Liver (tissue), 9 donors: ENCODE results near the gene LMX1B. TPM values are rescaled to one million over a fixed set of nuclear protein-coding genes. Genes with fewer than 3 reads are reported as not detected.

Source experiments
- DNase-seq: peaks from one replicate; pipeline ENCODE4 v3.0.0-alpha.2; 2017; ENCODE audit warnings: low spot score
- H3K27ac ChIP-seq, 2 donors: one replicate each; pipeline ENCODE4 v1.7.0; 2013; ENCODE audit warnings: inconsistent platforms in 2 of 2, low read length in 2 of 2, control low read depth in 1 of 2, low read depth in 1 of 2, mild to moderate bottlenecking in 1 of 2
- H3K27me3 ChIP-seq, 4 donors: one replicate each; pipeline versions ENCODE4 v1.6.1 to v1.7.0; 2013; ENCODE audit warnings: low read length in 3 of 4, inconsistent platforms in 1 of 4, mild to moderate bottlenecking in 1 of 4, moderate library complexity in 1 of 4; ENCODE audit not compliant: control insufficient read depth in 4 of 4, insufficient read depth in 4 of 4
- H3K36me3 ChIP-seq, 4 donors: one replicate each; pipeline versions ENCODE4 v1.6.1 to v1.7.0; 2013; ENCODE audit warnings: low read length in 3 of 4, mild to moderate bottlenecking in 3 of 4, low read depth in 1 of 4, moderate library complexity in 1 of 4; ENCODE audit not compliant: control insufficient read depth in 4 of 4, insufficient read depth in 3 of 4
- H3K4me1 ChIP-seq, 4 donors: one replicate each; pipeline versions ENCODE4 v1.6.1 to v1.7.0; 2013; ENCODE audit warnings: low read length in 3 of 4, mild to moderate bottlenecking in 3 of 4, moderate library complexity in 1 of 4; ENCODE audit not compliant: control insufficient read depth in 4 of 4, insufficient read depth in 4 of 4
- H3K4me3 ChIP-seq, 3 donors: one replicate each; pipeline versions ENCODE4 v1.6.1 to v1.7.0; 2013; ENCODE audit warnings: low read length in 3 of 3, control low read depth in 1 of 3, low read depth in 1 of 3, mild to moderate bottlenecking in 1 of 3
- H3K9ac ChIP-seq, 2 donors: one replicate each; pipeline ENCODE4 v1.7.0; 2013; ENCODE audit warnings: low read length in 2 of 2, mild to moderate bottlenecking in 2 of 2, moderate library complexity in 2 of 2, control low read depth in 1 of 2, low read depth in 1 of 2
- H3K9me3 ChIP-seq, 4 donors: one replicate each; pipeline versions ENCODE4 v1.6.1 to v1.7.0; 2013; ENCODE audit warnings: low read length in 3 of 4; ENCODE audit not compliant: control insufficient read depth in 4 of 4
- EGR1 ChIP-seq, 2 donors: IDR thresholded peaks; 2 replicates each; pipeline ENCODE4 v1.6.1; 2016 to 2018; ENCODE audit warnings: antibody characterized with exemption in 2 of 2, low read depth in 2 of 2
- FOXA1 ChIP-seq: IDR thresholded peaks from 2 replicates; pipeline ENCODE4 v1.6.1; 2016; ENCODE audit warnings: antibody characterized with exemption
- FOXA2 ChIP-seq: IDR thresholded peaks from 2 replicates; pipeline ENCODE4 v1.6.1; 2016; ENCODE audit warnings: antibody characterized with exemption
- GABPA ChIP-seq, 2 donors: IDR thresholded peaks in 1 of 2; conservative IDR thresholded peaks in 1 of 2; 2 replicates each; pipeline ENCODE4 v1.6.1; 2016; ENCODE audit warnings: antibody characterized with exemption in 2 of 2, mild to moderate bottlenecking in 1 of 2, moderate library complexity in 1 of 2
- HNF4A ChIP-seq, 2 donors: conservative IDR thresholded peaks; 2 replicates each; pipeline ENCODE4 v1.6.1; 2016; ENCODE audit warnings: antibody characterized with exemption in 2 of 2, mild to moderate bottlenecking in 2 of 2
- HNF4G ChIP-seq: IDR thresholded peaks from 2 replicates; pipeline ENCODE4 v1.6.1; 2016; ENCODE audit warnings: antibody characterized with exemption
- JUND ChIP-seq, 2 donors: IDR thresholded peaks; 2 replicates each; pipeline ENCODE4 v1.6.1; 2016; ENCODE audit warnings: antibody characterized with exemption in 2 of 2
- NR2F2 ChIP-seq: IDR thresholded peaks from 2 replicates; pipeline ENCODE4 v1.6.1; 2016; ENCODE audit warnings: antibody characterized with exemption
- RAD21 ChIP-seq, 2 donors: IDR thresholded peaks; 2 replicates each; pipeline ENCODE4 v1.6.1; 2016; ENCODE audit warnings: antibody characterized with exemption in 2 of 2, mild to moderate bottlenecking in 2 of 2
- RXRA ChIP-seq, 2 donors: IDR thresholded peaks; 2 replicates each; pipeline ENCODE4 v1.6.1; 2017 to 2018; ENCODE audit warnings: antibody characterized with exemption in 2 of 2, mild to moderate bottlenecking in 1 of 2
- SP1 ChIP-seq: IDR thresholded peaks from 2 replicates; pipeline ENCODE4 v1.6.1; 2018; ENCODE audit warnings: antibody characterized with exemption, mild to moderate bottlenecking
- TAF1 ChIP-seq: conservative IDR thresholded peaks from 2 replicates; pipeline ENCODE4 v1.6.1; 2016; ENCODE audit warnings: antibody characterized with exemption, mild to moderate bottlenecking
- YY1 ChIP-seq: IDR thresholded peaks from 2 replicates; pipeline ENCODE4 v1.6.1; 2016; ENCODE audit warnings: antibody characterized with exemption, mild to moderate bottlenecking
- WGBS: extraction: QIAGEN DNeasy Blood & Tissue Kit; methylation state at CpG from one replicate; pipeline ENCODE4 v1.1.7; 2013; 5-methylcytosine and 5-hydroxymethylcytosine counted together
- polyA plus RNA-seq, 2 donors: library from polyadenylated mRNA; stranded (reverse) in 1 of 2; unstranded in 1 of 2; fragments of 200-250 nt in 1 of 2; fragments of >200 nt in 1 of 2; fragmentation: Nextera tagmentation in 1 of 2; extraction: Ambion mirVana in 1 of 2; gene quantifications; one replicate each; pipeline versions ENCODE4 v1.2.1 to v1.2.3, GENCODE V29; 2013 to 2015
- total RNA-seq, 2 donors: library from RNA; depleted of rRNA; stranded (reverse); fragments of >200 nt; gene quantifications; one replicate each; pipeline ENCODE4 v1.2.3, GENCODE V29; 2014
- TF ChIP-seq, protein P1 (sequence below): IDR thresholded peaks from 2 replicates; pipeline ENCODE4 v1.6.1; 2016; ENCODE audit warnings: antibody characterized with exemption, mild to moderate bottlenecking
- TF ChIP-seq, protein P2 (sequence below): IDR thresholded peaks from 2 replicates; pipeline ENCODE4 v1.6.1; 2016; ENCODE audit warnings: antibody characterized with exemption
- TF ChIP-seq, protein P3 (sequence below): IDR thresholded peaks from 2 replicates; pipeline ENCODE4 v1.6.1; 2016; ENCODE audit warnings: antibody characterized with exemption
- TF ChIP-seq, protein P4 (sequence below): fragments of 150-350 bp; IDR thresholded peaks from 2 replicates; pipeline ENCODE4 v1.5.1; 2017; ENCODE audit warnings: improper control_type of control experiment, low read depth, low read length; ENCODE audit not compliant: missing input control
- TF ChIP-seq, protein P5 (sequence below): IDR thresholded peaks from 2 replicates; pipeline ENCODE4 v1.6.1; 2016; ENCODE audit warnings: antibody characterized with exemption
- donor health status: healthy.
- donor health status: healthy.
- donor health status: healthy.
- donor health status: healthy.
- donor health status: healthy.

The LMX1B gene
- total and polyA plus RNA-seq, 4 donors = not detected

DNA sequence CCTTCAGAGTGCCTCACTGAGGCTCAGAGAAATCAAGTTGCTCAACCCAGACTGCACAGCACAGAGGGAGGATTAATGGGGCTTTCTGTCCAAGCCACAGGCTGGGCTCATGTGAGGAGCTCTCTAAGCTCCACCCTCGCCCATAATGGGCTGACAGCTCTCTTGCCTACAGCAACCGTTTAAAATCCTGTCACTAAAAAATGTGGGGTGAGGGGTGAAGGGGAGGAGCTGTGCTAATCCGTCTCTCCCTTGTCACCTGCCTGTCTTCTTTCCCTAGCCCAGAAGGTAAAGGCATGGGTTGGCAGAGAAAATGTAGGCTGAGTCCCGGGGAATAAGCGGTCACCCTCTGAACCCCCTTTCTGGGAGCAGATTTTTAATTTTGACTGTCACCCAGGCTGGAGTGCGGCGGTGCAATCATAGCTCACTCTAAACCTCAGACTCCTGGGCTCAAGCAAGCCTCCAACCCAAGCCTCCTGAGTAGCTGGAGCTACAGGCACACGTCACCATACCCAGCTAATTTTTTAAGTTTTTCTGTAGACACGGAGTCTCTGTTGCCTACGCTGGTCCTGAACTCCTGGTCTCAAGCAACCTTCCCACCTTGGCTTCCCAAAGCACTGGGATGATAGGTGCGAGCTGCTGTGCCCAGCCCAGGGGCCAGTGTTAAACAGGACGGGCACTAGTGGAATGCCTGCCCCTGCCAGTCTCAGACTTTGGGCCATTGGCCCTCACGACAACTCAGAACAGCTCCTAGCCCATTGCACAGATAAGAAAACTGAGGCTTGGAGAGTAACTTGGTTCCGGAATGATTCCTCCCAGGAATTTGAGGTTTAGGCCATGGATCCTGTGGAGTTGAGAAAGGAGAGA, 89.5 kb downstream of the LMX1B start:
- Histone ChIP-seq H3K27ac (no peak overlapping the region), H3K4me1 (peaks cover 3 to 4% (median 4%) of the 10 kb centered on the region in 4 donors), H3K4me3 (no peak overlapping the region), H3K36me3 (no peaks in the 10 kb centered on the region), H3K9me3 (no peaks in the 10 kb centered on the region), H3K9ac (no peak overlapping the region), H3K27me3 (peaks cover 0 to 16% (median 3%) of the 10 kb centered on the region in 4 donors)
- 62% methylated on average over 14 of the region's 14 CpGs for whole genome bisulfite sequencing
- TF ChIP-seq SP1 (no peak), FOXA2 (no peak), EGR1 (IDR thresholded peaks at IDR 0.05; ENCODE audit: low read depth in 2 of 2) (no peak)
- TF ChIP-seq, protein P1, sequence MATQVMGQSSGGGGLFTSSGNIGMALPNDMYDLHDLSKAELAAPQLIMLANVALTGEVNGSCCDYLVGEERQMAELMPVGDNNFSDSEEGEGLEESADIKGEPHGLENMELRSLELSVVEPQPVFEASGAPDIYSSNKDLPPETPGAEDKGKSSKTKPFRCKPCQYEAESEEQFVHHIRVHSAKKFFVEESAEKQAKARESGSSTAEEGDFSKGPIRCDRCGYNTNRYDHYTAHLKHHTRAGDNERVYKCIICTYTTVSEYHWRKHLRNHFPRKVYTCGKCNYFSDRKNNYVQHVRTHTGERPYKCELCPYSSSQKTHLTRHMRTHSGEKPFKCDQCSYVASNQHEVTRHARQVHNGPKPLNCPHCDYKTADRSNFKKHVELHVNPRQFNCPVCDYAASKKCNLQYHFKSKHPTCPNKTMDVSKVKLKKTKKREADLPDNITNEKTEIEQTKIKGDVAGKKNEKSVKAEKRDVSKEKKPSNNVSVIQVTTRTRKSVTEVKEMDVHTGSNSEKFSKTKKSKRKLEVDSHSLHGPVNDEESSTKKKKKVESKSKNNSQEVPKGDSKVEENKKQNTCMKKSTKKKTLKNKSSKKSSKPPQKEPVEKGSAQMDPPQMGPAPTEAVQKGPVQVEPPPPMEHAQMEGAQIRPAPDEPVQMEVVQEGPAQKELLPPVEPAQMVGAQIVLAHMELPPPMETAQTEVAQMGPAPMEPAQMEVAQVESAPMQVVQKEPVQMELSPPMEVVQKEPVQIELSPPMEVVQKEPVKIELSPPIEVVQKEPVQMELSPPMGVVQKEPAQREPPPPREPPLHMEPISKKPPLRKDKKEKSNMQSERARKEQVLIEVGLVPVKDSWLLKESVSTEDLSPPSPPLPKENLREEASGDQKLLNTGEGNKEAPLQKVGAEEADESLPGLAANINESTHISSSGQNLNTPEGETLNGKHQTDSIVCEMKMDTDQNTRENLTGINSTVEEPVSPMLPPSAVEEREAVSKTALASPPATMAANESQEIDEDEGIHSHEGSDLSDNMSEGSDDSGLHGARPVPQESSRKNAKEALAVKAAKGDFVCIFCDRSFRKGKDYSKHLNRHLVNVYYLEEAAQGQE = no peak
- no peak for DNase-seq

DNA sequence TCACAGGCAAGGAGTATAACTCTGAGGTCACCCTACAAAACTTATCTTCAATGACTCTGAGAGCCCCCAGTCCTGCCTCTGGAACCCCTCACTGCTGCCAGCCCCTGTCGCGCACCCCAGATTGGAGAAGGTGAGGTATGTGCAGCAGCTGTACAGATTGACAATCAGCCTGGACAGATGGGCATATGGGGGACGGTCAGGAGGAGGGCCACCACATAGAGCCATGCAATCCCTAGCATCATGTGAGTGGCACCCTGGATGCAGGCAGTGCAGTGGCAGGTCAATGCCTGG, 90.1 kb downstream of the LMX1B start:
- DNase-seq = no peak
- WGBS = 84% methylated on average over 3 of the region's 3 CpGs
- H3K9ac ChIP-seq = no peak overlapping the region
- no peak overlapping the region for H3K4me3 ChIP-seq
- H3K27me3 ChIP-seq = peaks cover 0 to 17% (median 3%) of the 10 kb centered on the region in 4 donors
- no peaks in the 10 kb centered on the region for H3K36me3 ChIP-seq
- TF ChIP-seq GABPA (IDR thresholded peaks at IDR 0.05 in 1 of 2, conservative IDR thresholded peaks at IDR 0.05 in 1 of 2) (no peak), HNF4A (conservative IDR thresholded peaks at IDR 0.05) (no peak), RAD21 (IDR thresholded peaks at IDR 0.05) (no peak), TAF1 (no peak), JUND (IDR thresholded peaks at IDR 0.05) (no peak), SP1 (no peak), YY1 (no peak), EGR1 (IDR thresholded peaks at IDR 0.05; ENCODE audit: low read depth in 2 of 2) (no peak), FOXA1 (no peak), HNF4G (no peak), NR2F2 (no peak), RXRA (IDR thresholded peaks at IDR 0.05) (no peak), FOXA2 (no peak)
- TF ChIP-seq, protein P1 = no peak
- TF ChIP-seq, protein P2, sequence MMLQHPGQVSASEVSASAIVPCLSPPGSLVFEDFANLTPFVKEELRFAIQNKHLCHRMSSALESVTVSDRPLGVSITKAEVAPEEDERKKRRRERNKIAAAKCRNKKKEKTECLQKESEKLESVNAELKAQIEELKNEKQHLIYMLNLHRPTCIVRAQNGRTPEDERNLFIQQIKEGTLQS = no peak
- TF ChIP-seq, protein P3, sequence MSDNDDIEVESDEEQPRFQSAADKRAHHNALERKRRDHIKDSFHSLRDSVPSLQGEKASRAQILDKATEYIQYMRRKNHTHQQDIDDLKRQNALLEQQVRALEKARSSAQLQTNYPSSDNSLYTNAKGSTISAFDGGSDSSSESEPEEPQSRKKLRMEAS = no peak
- TF ChIP-seq, protein P4, sequence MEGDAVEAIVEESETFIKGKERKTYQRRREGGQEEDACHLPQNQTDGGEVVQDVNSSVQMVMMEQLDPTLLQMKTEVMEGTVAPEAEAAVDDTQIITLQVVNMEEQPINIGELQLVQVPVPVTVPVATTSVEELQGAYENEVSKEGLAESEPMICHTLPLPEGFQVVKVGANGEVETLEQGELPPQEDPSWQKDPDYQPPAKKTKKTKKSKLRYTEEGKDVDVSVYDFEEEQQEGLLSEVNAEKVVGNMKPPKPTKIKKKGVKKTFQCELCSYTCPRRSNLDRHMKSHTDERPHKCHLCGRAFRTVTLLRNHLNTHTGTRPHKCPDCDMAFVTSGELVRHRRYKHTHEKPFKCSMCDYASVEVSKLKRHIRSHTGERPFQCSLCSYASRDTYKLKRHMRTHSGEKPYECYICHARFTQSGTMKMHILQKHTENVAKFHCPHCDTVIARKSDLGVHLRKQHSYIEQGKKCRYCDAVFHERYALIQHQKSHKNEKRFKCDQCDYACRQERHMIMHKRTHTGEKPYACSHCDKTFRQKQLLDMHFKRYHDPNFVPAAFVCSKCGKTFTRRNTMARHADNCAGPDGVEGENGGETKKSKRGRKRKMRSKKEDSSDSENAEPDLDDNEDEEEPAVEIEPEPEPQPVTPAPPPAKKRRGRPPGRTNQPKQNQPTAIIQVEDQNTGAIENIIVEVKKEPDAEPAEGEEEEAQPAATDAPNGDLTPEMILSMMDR = no peak
- TF ChIP-seq, protein P5, sequence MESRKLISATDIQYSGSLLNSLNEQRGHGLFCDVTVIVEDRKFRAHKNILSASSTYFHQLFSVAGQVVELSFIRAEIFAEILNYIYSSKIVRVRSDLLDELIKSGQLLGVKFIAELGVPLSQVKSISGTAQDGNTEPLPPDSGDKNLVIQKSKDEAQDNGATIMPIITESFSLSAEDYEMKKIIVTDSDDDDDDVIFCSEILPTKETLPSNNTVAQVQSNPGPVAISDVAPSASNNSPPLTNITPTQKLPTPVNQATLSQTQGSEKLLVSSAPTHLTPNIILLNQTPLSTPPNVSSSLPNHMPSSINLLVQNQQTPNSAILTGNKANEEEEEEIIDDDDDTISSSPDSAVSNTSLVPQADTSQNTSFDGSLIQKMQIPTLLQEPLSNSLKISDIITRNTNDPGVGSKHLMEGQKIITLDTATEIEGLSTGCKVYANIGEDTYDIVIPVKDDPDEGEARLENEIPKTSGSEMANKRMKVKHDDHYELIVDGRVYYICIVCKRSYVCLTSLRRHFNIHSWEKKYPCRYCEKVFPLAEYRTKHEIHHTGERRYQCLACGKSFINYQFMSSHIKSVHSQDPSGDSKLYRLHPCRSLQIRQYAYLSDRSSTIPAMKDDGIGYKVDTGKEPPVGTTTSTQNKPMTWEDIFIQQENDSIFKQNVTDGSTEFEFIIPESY = no peak
- H3K9me3 ChIP-seq = no peaks in the 10 kb centered on the region
- H3K27ac ChIP-seq = no peak overlapping the region
- peaks cover 3 to 4% (median 4%) of the 10 kb centered on the region in 4 donors for H3K4me1 ChIP-seq
